Progenitor cell of endocrine pancreas (in vitro differentiated cells): ENCODE measurements around the gene HSPA5. TPM values are rescaled to one million over a fixed set of nuclear protein-coding genes. Genes with fewer than 3 reads are reported as not detected.

Experiments
- DNase-seq: peaks from one replicate; pipeline ENCODE4 v3.0.0; 2021; ENCODE audit warnings: low spot score; ENCODE audit not compliant: unreplicated experiment
- H3K27ac Mint-ChIP-seq: 2 replicates; pipeline ENCODE4 v1.8.0; 2021; ENCODE audit warnings: mild to moderate bottlenecking, moderate library complexity, mixed read lengths
- H3K27me3 Mint-ChIP-seq: 2 replicates; pipeline ENCODE4 v1.8.0; 2021; ENCODE audit warnings: mixed read lengths
- H3K36me3 Mint-ChIP-seq: 2 replicates; pipeline ENCODE4 v1.8.0; 2022; ENCODE audit warnings: mixed read lengths; ENCODE audit not compliant: insufficient read depth
- H3K4me1 Mint-ChIP-seq: 2 replicates; pipeline ENCODE4 v1.8.0; 2021; ENCODE audit warnings: low read depth, mixed read lengths
- H3K4me3 Mint-ChIP-seq: 2 replicates; pipeline ENCODE4 v1.8.0; 2021; ENCODE audit warnings: low read depth, mild to moderate bottlenecking, moderate library complexity, mixed read lengths
- H3K9me3 Mint-ChIP-seq: 2 replicates; pipeline ENCODE4 v1.8.0; 2021; ENCODE audit warnings: low read depth, mixed read lengths
- CTCF ChIP-seq: fragments of 200-600 bp; sonication (generic); IDR thresholded peaks from one replicate; pipeline ENCODE4 v1.5.0; 2021; ENCODE audit warnings: antibody characterized with exemption, mild to moderate bottlenecking; ENCODE audit not compliant: unreplicated experiment
- total RNA-seq: library from RNA; stranded (reverse); gene quantifications from 2 replicates; pipeline ENCODE4 v1.2.1, GENCODE V29; 2021

HSPA5 gene
- total RNA-seq, 1 donor from 2014 or later: 288 TPM

GRCh38 chr9:125190361-125190801, 50.8 kb downstream of the HSPA5 start:
- no peaks in the 10 kb centered on the region for H3K27me3 Mint-ChIP-seq
- H3K27ac Mint-ChIP-seq: peak overlapping the region; percentile 96
- no peak for DNase-seq
- H3K4me1 Mint-ChIP-seq: peaks cover 13% of the 10 kb centered on the region
- TF ChIP-seq CTCF: no peak
- H3K36me3 Mint-ChIP-seq: no peaks in the 10 kb centered on the region
- H3K4me3 Mint-ChIP-seq: peak overlapping the region; percentile 91
- H3K9me3 Mint-ChIP-seq: no peaks in the 10 kb centered on the region

GRCh38 chr9:125189361-125190289, 51.5 kb downstream of the HSPA5 start, which contains the start of gene PPP6C:
Gene PPP6C, minus strand, starts transcription at chr9:125189803. Its CDS starts 85 bp downstream, at chr9:125189718.
- Mint-ChIP-seq H3K4me1 (peaks cover 13% of the 10 kb centered on the region), H3K36me3 (no peaks in the 10 kb centered on the region), H3K9me3 (no peaks in the 10 kb centered on the region), H3K27me3 (no peaks in the 10 kb centered on the region), H3K4me3 (peak within 1 kb of the TSS; percentile 91), H3K27ac (peak within 1 kb of the TSS; percentile 96)
- peak; percentile 68 for TF ChIP-seq CTCF
- peak; percentile 93 for DNase-seq

DNA sequence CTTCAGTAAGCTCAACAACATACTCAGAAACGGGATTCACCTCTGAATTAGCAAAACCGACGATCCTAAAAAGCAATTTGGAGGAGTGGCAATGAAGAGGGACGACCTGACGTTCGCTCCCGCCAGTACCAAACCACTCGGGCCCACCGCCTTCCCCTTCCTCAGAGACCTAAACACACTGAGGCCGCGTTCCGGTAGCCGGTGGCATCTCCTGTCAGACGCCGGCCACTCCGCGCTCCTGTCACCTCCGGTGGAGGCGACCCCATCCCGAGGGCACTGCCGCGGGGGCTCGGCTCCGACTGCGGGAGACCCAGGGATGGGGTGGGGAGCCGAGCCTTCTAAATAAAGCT, 52.2 kb downstream of the HSPA5 start:
- no peaks in the 10 kb centered on the region for H3K36me3 Mint-ChIP-seq
- TF ChIP-seq CTCF: no peak
- H3K27ac Mint-ChIP-seq: no peak overlapping the region
- no peaks in the 10 kb centered on the region for H3K27me3 Mint-ChIP-seq
- H3K4me3 Mint-ChIP-seq: peak overlapping the region; percentile 91
- DNase-seq: peak; percentile 10
- no peaks in the 10 kb centered on the region for H3K9me3 Mint-ChIP-seq
- peaks cover 13% of the 10 kb centered on the region for H3K4me1 Mint-ChIP-seq

Other genes with a start within 250 kb of the HSPA5 start
- gene SCAI, start 97.8 kb downstream of the HSPA5 start, total RNA-seq: 21.2 and 23.5 TPM in 2 replicates
- gene PPP6C, start 51.5 kb downstream of the HSPA5 start, total RNA-seq: 29.4 and 32.5 TPM in 2 replicates
- gene RABEPK, start 40.8 kb downstream of the HSPA5 start, total RNA-seq: 13.1 and 15.0 TPM in 2 replicates
- gene GAPVD1, start 20.5 kb upstream of the HSPA5 start, total RNA-seq: 46.0 and 49.5 TPM in 2 replicates